ENCODE results near the gene CISD1.

The CISD1 gene

DNA sequence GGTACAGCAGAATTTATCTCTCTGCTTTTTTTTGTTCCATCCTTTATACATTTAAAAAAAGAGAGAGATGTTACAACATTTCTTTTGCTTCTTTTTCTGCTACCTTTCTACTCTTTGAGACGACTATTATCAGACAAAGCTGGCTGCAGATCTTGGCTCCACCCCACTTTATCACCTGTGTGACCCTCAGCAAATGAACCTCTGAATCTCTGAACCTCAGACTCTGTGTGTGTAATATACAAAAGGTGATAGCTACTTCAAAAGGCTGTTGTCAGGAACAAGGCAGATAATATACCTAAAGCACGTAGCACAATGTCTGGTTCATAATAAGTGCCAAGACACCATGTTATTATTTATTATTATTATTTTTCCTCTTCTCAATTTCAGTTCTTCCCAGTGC lies 33.3 kb downstream of the CISD1 start:
- FAIRE-seq (no peak), DNase-seq (ENCODE audit: insufficient read length, low spot score) (no peak)
- TF ChIP-seq POLR2AphosphoS5 (IDR thresholded peaks at IDR 0.05; ENCODE audit: low read depth, low read length) (no peak), SPI1 (IDR thresholded peaks at IDR 0.05; ENCODE audit: low read depth, low read length) (no peak), POLR2A (IDR thresholded peaks at IDR 0.05; ENCODE audit: low read depth, low read length) (no peak), POU2F2 (IDR thresholded peaks at IDR 0.05; ENCODE audit: low read depth, low read length) (no peak), PAX5 (IDR thresholded peaks at IDR 0.05; ENCODE audit: insufficient read depth, low read length, severe bottlenecking) (no peak), TAF1 (IDR thresholded peaks at IDR 0.05; ENCODE audit: low read depth, low read length) (no peak)

- no peak for FAIRE-seq
- DNase-seq (ENCODE audit: insufficient read length, low spot score), result no peak
- no peak for TF ChIP-seq POU2F2 (IDR thresholded peaks at IDR 0.05; ENCODE audit: low read depth, low read length)
- no peak for TF ChIP-seq POLR2AphosphoS5 (IDR thresholded peaks at IDR 0.05; ENCODE audit: low read depth, low read length)
- no peak for TF ChIP-seq TAF1 (IDR thresholded peaks at IDR 0.05; ENCODE audit: low read depth, low read length)
- TF ChIP-seq PAX5 (IDR thresholded peaks at IDR 0.05; ENCODE audit: insufficient read depth, low read length, severe bottlenecking), result no peak
- TF ChIP-seq SPI1 (IDR thresholded peaks at IDR 0.05; ENCODE audit: low read depth, low read length), result no peak
- no peak for TF ChIP-seq POLR2A (IDR thresholded peaks at IDR 0.05; ENCODE audit: low read depth, low read length)
These were observed 35.2 kb downstream of the CISD1 start for GRCh38 chr10:58304099-58304633.

- TF ChIP-seq POLR2AphosphoS5 (IDR thresholded peaks at IDR 0.05; ENCODE audit: low read depth, low read length) (no peak), POLR2A (IDR thresholded peaks at IDR 0.05; ENCODE audit: low read depth, low read length) (no peak), PAX5 (IDR thresholded peaks at IDR 0.05; ENCODE audit: insufficient read depth, low read length, severe bottlenecking) (no peak), TAF1 (IDR thresholded peaks at IDR 0.05; ENCODE audit: low read depth, low read length) (no peak), SPI1 (IDR thresholded peaks at IDR 0.05; ENCODE audit: low read depth, low read length) (no peak), POU2F2 (IDR thresholded peaks at IDR 0.05; ENCODE audit: low read depth, low read length) (no peak)
- no peak for DNase-seq (ENCODE audit: insufficient read length, low spot score)
- FAIRE-seq, result no peak
These were observed 36.9 kb downstream of the CISD1 start for GRCh38 chr10:58305821-58306220.

- no peak for FAIRE-seq
- DNase-seq (ENCODE audit: insufficient read length, low spot score), result no peak
- TF ChIP-seq POLR2A (IDR thresholded peaks at IDR 0.05; ENCODE audit: low read depth, low read length), result no peak
- no peak for TF ChIP-seq SPI1 (IDR thresholded peaks at IDR 0.05; ENCODE audit: low read depth, low read length)
- TF ChIP-seq PAX5 (IDR thresholded peaks at IDR 0.05; ENCODE audit: insufficient read depth, low read length, severe bottlenecking), result no peak
- no peak for TF ChIP-seq POU2F2 (IDR thresholded peaks at IDR 0.05; ENCODE audit: low read depth, low read length)
- no peak for TF ChIP-seq TAF1 (IDR thresholded peaks at IDR 0.05; ENCODE audit: low read depth, low read length)
- no peak for TF ChIP-seq POLR2AphosphoS5 (IDR thresholded peaks at IDR 0.05; ENCODE audit: low read depth, low read length)
These were observed 38.7 kb downstream of the CISD1 start for GRCh38 chr10:58307676-58308075.

DNA sequence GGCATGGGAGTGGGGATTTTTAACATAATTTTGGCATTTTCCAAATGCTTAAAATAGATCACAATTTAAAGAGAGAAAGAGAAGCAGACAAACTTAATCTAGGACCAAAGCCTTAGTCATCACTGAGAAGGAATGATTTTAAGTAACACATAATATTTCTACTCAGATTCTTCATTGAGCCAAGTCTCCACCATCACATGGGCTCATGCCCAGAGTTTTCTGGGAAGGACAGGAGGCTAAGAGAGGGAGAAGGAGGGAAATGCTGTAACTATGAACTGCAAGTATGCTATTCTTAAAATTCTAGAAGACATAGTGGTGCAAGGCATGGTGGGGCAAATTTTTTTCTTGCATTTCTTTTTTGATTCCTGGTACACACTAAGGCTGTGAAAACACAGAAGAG lies 42.1 kb downstream of the CISD1 start:
- FAIRE-seq, result no peak
- no peak for DNase-seq (ENCODE audit: insufficient read length, low spot score)
- no peak for TF ChIP-seq POU2F2 (IDR thresholded peaks at IDR 0.05; ENCODE audit: low read depth, low read length)
- TF ChIP-seq SPI1 (IDR thresholded peaks at IDR 0.05; ENCODE audit: low read depth, low read length), result no peak
- no peak for TF ChIP-seq POLR2A (IDR thresholded peaks at IDR 0.05; ENCODE audit: low read depth, low read length)

DNA sequence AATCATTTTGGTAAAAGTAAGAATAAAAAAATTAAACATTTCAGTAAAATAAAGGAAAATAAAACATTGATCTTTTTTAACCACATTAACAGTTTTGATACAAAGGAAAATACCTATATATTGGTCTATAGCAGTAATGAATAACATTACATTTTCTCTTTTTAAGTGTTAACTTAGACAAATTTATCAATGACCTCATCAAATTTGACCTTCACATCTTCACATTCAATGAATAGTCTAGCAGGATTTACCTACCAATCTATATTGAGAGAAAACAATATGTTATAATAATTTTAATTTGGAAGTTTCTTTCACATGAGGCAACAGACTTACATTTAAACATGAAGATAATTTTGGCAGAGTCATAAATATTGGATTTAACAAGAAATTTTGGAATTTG lies 47.9 kb downstream of the CISD1 start:
- FAIRE-seq, result no peak
- TF ChIP-seq PAX5 (IDR thresholded peaks at IDR 0.05; ENCODE audit: insufficient read depth, low read length, severe bottlenecking) (no peak), POLR2A (IDR thresholded peaks at IDR 0.05; ENCODE audit: low read depth, low read length) (no peak), TAF1 (IDR thresholded peaks at IDR 0.05; ENCODE audit: low read depth, low read length) (no peak), POU2F2 (IDR thresholded peaks at IDR 0.05; ENCODE audit: low read depth, low read length) (no peak), SPI1 (IDR thresholded peaks at IDR 0.05; ENCODE audit: low read depth, low read length) (no peak)
- DNase-seq (ENCODE audit: insufficient read length, low spot score), result no peak

DNA sequence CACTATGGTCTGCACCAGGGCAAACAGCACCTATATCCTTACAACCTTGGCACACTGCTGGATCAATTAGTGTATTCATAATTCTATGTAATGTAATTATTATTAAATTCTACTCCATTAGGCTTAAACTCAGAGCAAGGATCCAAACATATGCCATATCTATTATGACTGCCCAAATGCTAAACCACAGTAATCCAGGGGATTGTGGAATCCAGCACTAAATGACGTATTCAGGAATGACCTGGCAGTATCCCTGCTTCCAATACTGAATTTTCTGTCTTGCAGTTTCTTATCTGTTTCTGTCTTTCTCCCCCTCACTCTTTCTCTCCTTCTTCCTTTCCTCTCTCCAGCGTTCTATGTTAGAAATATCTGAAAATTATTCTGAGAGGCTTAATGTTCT lies 49.4 kb downstream of the CISD1 start:
- FAIRE-seq, result no peak
- DNase-seq (ENCODE audit: insufficient read length, low spot score), result no peak
- TF ChIP-seq PAX5 (IDR thresholded peaks at IDR 0.05; ENCODE audit: insufficient read depth, low read length, severe bottlenecking), result no peak
- no peak for TF ChIP-seq SPI1 (IDR thresholded peaks at IDR 0.05; ENCODE audit: low read depth, low read length)
- TF ChIP-seq TAF1 (IDR thresholded peaks at IDR 0.05; ENCODE audit: low read depth, low read length), result no peak
- TF ChIP-seq POLR2AphosphoS5 (IDR thresholded peaks at IDR 0.05; ENCODE audit: low read depth, low read length), result no peak
- TF ChIP-seq POLR2A (IDR thresholded peaks at IDR 0.05; ENCODE audit: low read depth, low read length), result no peak
- no peak for TF ChIP-seq POU2F2 (IDR thresholded peaks at IDR 0.05; ENCODE audit: low read depth, low read length)

GRCh38 chr10:58319599-58319998 lies 50.6 kb downstream of the CISD1 start:
- no peak for DNase-seq (ENCODE audit: insufficient read length, low spot score)
- no peak for FAIRE-seq
- TF ChIP-seq PAX5 (IDR thresholded peaks at IDR 0.05; ENCODE audit: insufficient read depth, low read length, severe bottlenecking), result no peak
- no peak for TF ChIP-seq TAF1 (IDR thresholded peaks at IDR 0.05; ENCODE audit: low read depth, low read length)
- no peak for TF ChIP-seq POU2F2 (IDR thresholded peaks at IDR 0.05; ENCODE audit: low read depth, low read length)
- TF ChIP-seq POLR2AphosphoS5 (IDR thresholded peaks at IDR 0.05; ENCODE audit: low read depth, low read length), result no peak
- no peak for TF ChIP-seq POLR2A (IDR thresholded peaks at IDR 0.05; ENCODE audit: low read depth, low read length)
- TF ChIP-seq SPI1 (IDR thresholded peaks at IDR 0.05; ENCODE audit: low read depth, low read length), result no peak

- FAIRE-seq (no peak), DNase-seq (ENCODE audit: insufficient read length, low spot score) (no peak)
- no peak for TF ChIP-seq SPI1 (IDR thresholded peaks at IDR 0.05; ENCODE audit: low read depth, low read length)
- TF ChIP-seq PAX5 (IDR thresholded peaks at IDR 0.05; ENCODE audit: insufficient read depth, low read length, severe bottlenecking), result no peak
- no peak for TF ChIP-seq POU2F2 (IDR thresholded peaks at IDR 0.05; ENCODE audit: low read depth, low read length)
These were observed 51.5 kb downstream of the CISD1 start for GRCh38 chr10:58320351-58321049.
